K562 (cell line): ENCODE measurements around the gene ELAC1.

ENCODE experiments used
- FOS ChIP-seq: IDR thresholded peaks from 3 replicates; pipeline ENCODE4 v1.6.1; 2011; ENCODE audit not compliant: insufficient read length; ENCODE audit errors: extremely low read depth
- JUND ChIP-seq, 2 experiments: IDR thresholded peaks; 2 replicates in 1 of 2; 3 replicates in 1 of 2; pipeline ENCODE4 v1.6.1; 2011; ENCODE audit warnings: borderline replicate concordance in 2 of 2, low read depth in 2 of 2, low read length in 2 of 2, improper control_type of control experiment in 1 of 2, missing biosample characterization in 1 of 2, missing genetic modification characterization in 1 of 2, missing genetic modification reagents in 1 of 2
- NFIC ChIP-seq: fragments of 450-650 bp; IDR thresholded peaks from 2 replicates; pipeline ENCODE4 v1.6.1; 2017; ENCODE audit warnings: mild to moderate bottlenecking, inconsistent platforms
- SRSF1 ChIP-seq: fragments of 200-400 bp; formaldehyde crosslinking; IDR thresholded peaks from 2 replicates; pipeline ENCODE4 v1.6.1; 2017; ENCODE audit warnings: mild to moderate bottlenecking, low read depth, low read length, moderate library complexity
- TF ChIP-seq, protein P1 (sequence below): fragments of 450-650 bp; IDR thresholded peaks from 2 replicates; pipeline ENCODE4 v1.6.1; 2016
- TF ChIP-seq, protein P2 (sequence below), 3 experiments: IDR thresholded peaks in 2 of 3; conservative IDR thresholded peaks in 1 of 3; 2 replicates each; pipeline ENCODE4 v1.5.1; 2011 to 2012; ENCODE audit warnings: low read length in 3 of 3, mild to moderate bottlenecking in 3 of 3, control low read depth in 2 of 3, improper control_type of control experiment in 1 of 3, inconsistent platforms in 1 of 3, low read depth in 1 of 3, mixed read lengths in 1 of 3, moderate library complexity in 1 of 3; ENCODE audit not compliant: insufficient read depth in 2 of 3

GRCh38 chr18:51007790-51008139, 39.9 kb downstream of the ELAC1 start:
- TF ChIP-seq SRSF1 (no peak), FOS (no peak), NFIC (no peak), JUND (IDR thresholded peaks at IDR 0.05; ENCODE audit: borderline replicate concordance, low read depth, low read length) (no peak), JUND (tag; IDR thresholded peaks at IDR 0.05; ENCODE audit: borderline replicate concordance, low read depth, low read length) (no peak)
- TF ChIP-seq, protein P1, sequence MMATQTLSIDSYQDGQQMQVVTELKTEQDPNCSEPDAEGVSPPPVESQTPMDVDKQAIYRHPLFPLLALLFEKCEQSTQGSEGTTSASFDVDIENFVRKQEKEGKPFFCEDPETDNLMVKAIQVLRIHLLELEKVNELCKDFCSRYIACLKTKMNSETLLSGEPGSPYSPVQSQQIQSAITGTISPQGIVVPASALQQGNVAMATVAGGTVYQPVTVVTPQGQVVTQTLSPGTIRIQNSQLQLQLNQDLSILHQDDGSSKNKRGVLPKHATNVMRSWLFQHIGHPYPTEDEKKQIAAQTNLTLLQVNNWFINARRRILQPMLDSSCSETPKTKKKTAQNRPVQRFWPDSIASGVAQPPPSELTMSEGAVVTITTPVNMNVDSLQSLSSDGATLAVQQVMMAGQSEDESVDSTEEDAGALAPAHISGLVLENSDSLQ: no peak
- TF ChIP-seq, protein P2, sequence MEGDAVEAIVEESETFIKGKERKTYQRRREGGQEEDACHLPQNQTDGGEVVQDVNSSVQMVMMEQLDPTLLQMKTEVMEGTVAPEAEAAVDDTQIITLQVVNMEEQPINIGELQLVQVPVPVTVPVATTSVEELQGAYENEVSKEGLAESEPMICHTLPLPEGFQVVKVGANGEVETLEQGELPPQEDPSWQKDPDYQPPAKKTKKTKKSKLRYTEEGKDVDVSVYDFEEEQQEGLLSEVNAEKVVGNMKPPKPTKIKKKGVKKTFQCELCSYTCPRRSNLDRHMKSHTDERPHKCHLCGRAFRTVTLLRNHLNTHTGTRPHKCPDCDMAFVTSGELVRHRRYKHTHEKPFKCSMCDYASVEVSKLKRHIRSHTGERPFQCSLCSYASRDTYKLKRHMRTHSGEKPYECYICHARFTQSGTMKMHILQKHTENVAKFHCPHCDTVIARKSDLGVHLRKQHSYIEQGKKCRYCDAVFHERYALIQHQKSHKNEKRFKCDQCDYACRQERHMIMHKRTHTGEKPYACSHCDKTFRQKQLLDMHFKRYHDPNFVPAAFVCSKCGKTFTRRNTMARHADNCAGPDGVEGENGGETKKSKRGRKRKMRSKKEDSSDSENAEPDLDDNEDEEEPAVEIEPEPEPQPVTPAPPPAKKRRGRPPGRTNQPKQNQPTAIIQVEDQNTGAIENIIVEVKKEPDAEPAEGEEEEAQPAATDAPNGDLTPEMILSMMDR (IDR thresholded peaks at IDR 0.05 in 2 of 3, conservative IDR thresholded peaks at IDR 0.05 in 1 of 3; ENCODE audit: insufficient read depth in 2 of 3, low read depth in 1 of 3, low read length in 3 of 3): no peak
